ENCODE data around the gene SYT8. TPM values are rescaled to one million over a fixed set of nuclear protein-coding genes. Genes with fewer than 3 reads are reported as not detected.

Gene SYT8
- total RNA-seq, 2 experiments from 2014 or later, result not detected

- Mint-ChIP-seq H3K4me3 (no peak overlapping the region), H3K27ac (no peak overlapping the region), H3K9me3 (no peaks in the 10 kb centered on the region), H3K27me3 (ENCODE audit: low read depth) (no peaks in the 10 kb centered on the region), H3K36me3 (ENCODE audit: low read depth) (no peaks in the 10 kb centered on the region), H3K4me1 (ENCODE audit: low read depth) (no peaks in the 10 kb centered on the region)
- CTCF ChIA-PET, result interaction anchor here (1.4 kb wide), 1 partner anchor 12 kb away, joined by 5 read pairs; no protein-coding TSS in a partner anchor
- DNase-seq, result no peak
- intact Hi-C loops (cut with micrococcal nuclease), result no loop called here
Observed at GRCh38 chr11:1821562-1821961, 13.2 kb upstream of the SYT8 start.

- CTCF ChIA-PET, result interaction anchor here (0.7 to 1.4 kb wide), 2 partner anchors 10 to 129 kb away, joined by 3 to 5 read pairs; no protein-coding TSS in a partner anchor
- Mint-ChIP-seq H3K36me3 (ENCODE audit: low read depth) (no peaks in the 10 kb centered on the region), H3K27ac (no peak overlapping the region), H3K4me1 (ENCODE audit: low read depth) (no peaks in the 10 kb centered on the region), H3K4me3 (no peak overlapping the region), H3K9me3 (no peaks in the 10 kb centered on the region), H3K27me3 (ENCODE audit: low read depth) (no peaks in the 10 kb centered on the region)
- intact Hi-C loops (cut with micrococcal nuclease), result no loop called here
- no peak for DNase-seq
Observed at GRCh38 chr11:1822648-1823375, 12.0 kb upstream of the SYT8 start.

- DNase-seq, result no peak
- CTCF ChIA-PET, result interaction anchor here (0.7 to 2.6 kb wide), 3 partner anchors 129 to 178 kb away, joined by 3 to 11 read pairs (median 7); no protein-coding TSS in a partner anchor
- Mint-ChIP-seq H3K4me1 (ENCODE audit: low read depth) (no peaks in the 10 kb centered on the region), H3K9me3 (no peaks in the 10 kb centered on the region), H3K27ac (no peak overlapping the region), H3K27me3 (ENCODE audit: low read depth) (no peaks in the 10 kb centered on the region), H3K4me3 (no peak overlapping the region), H3K36me3 (ENCODE audit: low read depth) (no peaks in the 10 kb centered on the region)
- intact Hi-C loops (cut with micrococcal nuclease), result no loop called here
Observed at GRCh38 chr11:1823376-1824220, 11.2 kb upstream of the SYT8 start.

GRCh38 chr11:1824221-1825038 is 10.4 kb upstream of the SYT8 start:
- intact Hi-C loops (cut with micrococcal nuclease), result no loop called here
- H3K4me1 Mint-ChIP-seq (ENCODE audit: low read depth), result no peaks in the 10 kb centered on the region
- peaks cover 2% of the 10 kb centered on the region for H3K27me3 Mint-ChIP-seq (ENCODE audit: low read depth)
- H3K4me3 Mint-ChIP-seq, result no peak overlapping the region
- no peaks in the 10 kb centered on the region for H3K9me3 Mint-ChIP-seq
- CTCF ChIA-PET, result interaction anchor here (0.9 to 2.6 kb wide), 6 partner anchors 122 to 328 kb away, joined by 3 to 11 read pairs (median 4); no protein-coding TSS in a partner anchor
- H3K36me3 Mint-ChIP-seq (ENCODE audit: low read depth), result no peaks in the 10 kb centered on the region
- no peak overlapping the region for H3K27ac Mint-ChIP-seq
- DNase-seq, result no peak

GRCh38 chr11:1825039-1825740 is 9.6 kb upstream of the SYT8 start:
- no peak overlapping the region for H3K27ac Mint-ChIP-seq
- no peak overlapping the region for H3K4me3 Mint-ChIP-seq
- intact Hi-C loops (cut with micrococcal nuclease), result no loop called here
- H3K27me3 Mint-ChIP-seq (ENCODE audit: low read depth), result peaks cover 2% of the 10 kb centered on the region
- no peak for DNase-seq
- CTCF ChIA-PET, result interaction anchor here (0.9 to 2.6 kb wide), 6 partner anchors 123 to 327 kb away, joined by 3 to 11 read pairs (median 4); no protein-coding TSS in a partner anchor
- no peaks in the 10 kb centered on the region for H3K4me1 Mint-ChIP-seq (ENCODE audit: low read depth)
- H3K36me3 Mint-ChIP-seq (ENCODE audit: low read depth), result no peaks in the 10 kb centered on the region
- no peaks in the 10 kb centered on the region for H3K9me3 Mint-ChIP-seq

GRCh38 chr11:1825785-1826451 is 8.9 kb upstream of the SYT8 start:
- Mint-ChIP-seq H3K27ac (no peak overlapping the region), H3K9me3 (no peaks in the 10 kb centered on the region), H3K36me3 (ENCODE audit: low read depth) (no peaks in the 10 kb centered on the region), H3K4me3 (no peak overlapping the region), H3K4me1 (ENCODE audit: low read depth) (no peaks in the 10 kb centered on the region), H3K27me3 (ENCODE audit: low read depth) (peaks cover 2% of the 10 kb centered on the region)
- CTCF ChIA-PET, result interaction anchor here (1.2 to 3.2 kb wide), 4 partner anchors 132 to 326 kb away, joined by 3 to 16 read pairs (median 6); no protein-coding TSS in a partner anchor
- no peak for DNase-seq
- intact Hi-C loops (cut with micrococcal nuclease), result no loop called here

- no peak overlapping the region for H3K27ac Mint-ChIP-seq
- H3K4me3 Mint-ChIP-seq, result no peak overlapping the region
- no peaks in the 10 kb centered on the region for H3K9me3 Mint-ChIP-seq
- intact Hi-C loops (cut with micrococcal nuclease), result no loop called here
- peaks cover 2% of the 10 kb centered on the region for H3K27me3 Mint-ChIP-seq (ENCODE audit: low read depth)
- H3K36me3 Mint-ChIP-seq (ENCODE audit: low read depth), result no peaks in the 10 kb centered on the region
- no peaks in the 10 kb centered on the region for H3K4me1 Mint-ChIP-seq (ENCODE audit: low read depth)
- no peak for DNase-seq
- CTCF ChIA-PET, result interaction anchor here (2.6 to 3.2 kb wide), 2 partner anchors 133 to 175 kb away, joined by 7 to 16 read pairs; no protein-coding TSS in a partner anchor
Observed at GRCh38 chr11:1826552-1827094, 8.2 kb upstream of the SYT8 start.

GRCh38 chr11:1827095-1827813 is 7.5 kb upstream of the SYT8 start:
- CTCF ChIA-PET, result interaction anchor here (3.2 kb wide), 1 partner anchor 134 kb away, joined by 16 read pairs; no protein-coding TSS in a partner anchor
- intact Hi-C loops (cut with micrococcal nuclease), result no loop called here
- H3K27ac Mint-ChIP-seq, result no peak overlapping the region

GRCh38 chr11:1827931-1828330 is 6.9 kb upstream of the SYT8 start:
- CTCF ChIA-PET, result interaction anchor here (3.2 kb wide), 1 partner anchor 134 kb away, joined by 16 read pairs; no protein-coding TSS in a partner anchor
- Mint-ChIP-seq H3K9me3 (no peaks in the 10 kb centered on the region), H3K4me3 (no peak overlapping the region), H3K27me3 (ENCODE audit: low read depth) (peaks cover 2% of the 10 kb centered on the region), H3K36me3 (ENCODE audit: low read depth) (no peaks in the 10 kb centered on the region), H3K27ac (no peak overlapping the region), H3K4me1 (ENCODE audit: low read depth) (no peaks in the 10 kb centered on the region)
- intact Hi-C loops (cut with micrococcal nuclease), result no loop called here
- no peak for DNase-seq

More at GRCh38 chr11:1827095-1827813, 7.5 kb upstream of the SYT8 start:
- Mint-ChIP-seq H3K27me3 (ENCODE audit: low read depth) (peaks cover 2% of the 10 kb centered on the region), H3K4me1 (ENCODE audit: low read depth) (no peaks in the 10 kb centered on the region), H3K36me3 (ENCODE audit: low read depth) (no peaks in the 10 kb centered on the region), H3K4me3 (no peak overlapping the region), H3K9me3 (no peaks in the 10 kb centered on the region)
- DNase-seq, result no peak

- Mint-ChIP-seq H3K4me3 (no peak overlapping the region), H3K27ac (no peak overlapping the region), H3K27me3 (ENCODE audit: low read depth) (peaks cover 2% of the 10 kb centered on the region), H3K9me3 (no peaks in the 10 kb centered on the region), H3K36me3 (ENCODE audit: low read depth) (no peaks in the 10 kb centered on the region), H3K4me1 (ENCODE audit: low read depth) (no peaks in the 10 kb centered on the region)
- CTCF ChIA-PET, result interaction anchor here (3.2 to 6.8 kb wide), 2 partner anchors 135 to 176 kb away, joined by 16 to 53 read pairs; no protein-coding TSS in a partner anchor
- no peak for DNase-seq
- intact Hi-C loops (cut with micrococcal nuclease), result no loop called here
Observed at GRCh38 chr11:1828542-1828941, 6.2 kb upstream of the SYT8 start.

Measured in activated naive CD4-positive, alpha-beta T cell treated with anti-CD3 and anti-CD28 coated beads for 36 hours (primary cell).